Small intestine (tissue), 4 donors: ENCODE data around the gene BTF3L4. TPM values are rescaled to one million over a fixed set of nuclear protein-coding genes. Genes with fewer than 3 reads are reported as not detected.

Source experiments
- polyA plus RNA-seq, 4 donors: library from polyadenylated mRNA; stranded (reverse) in 3 of 4; unstranded in 1 of 4; fragments of 200-250 nt in 3 of 4; fragments of 120-200 nt in 1 of 4; gene quantifications; one replicate each; pipeline versions ENCODE4 v1.2.1 to v1.2.3, GENCODE V29; 2013
- donor health status: healthy with polysubstance abuse.
- donor health status: Bipolar disorder and iron deficiency.
- donor health status: healthy.

The BTF3L4 gene
- polyA plus RNA-seq, 4 donors: 9.2 to 34.7 (median 21.3) TPM

Other genes starting within 250 kb of the BTF3L4 start
- gene NRDC, start 177.6 kb upstream of the BTF3L4 start, polyA plus RNA-seq: 10 to 100 TPM; 55.7 to 90.7 (median 79.3) TPM
- 1 to 10 TPM in 2 of 4 donors, under 1 TPM in 2; 0.22 to 4.6 (median 1.6) TPM for gene RAB3B, start 65.6 kb upstream of the BTF3L4 start, polyA plus RNA-seq
- gene KTI12, start 22.5 kb upstream of the BTF3L4 start, polyA plus RNA-seq: 1 to 10 TPM; 5.1 to 8.0 (median 6.6) TPM
- gene TXNDC12, start 1.1 kb upstream of the BTF3L4 start, polyA plus RNA-seq: 10 to 100 TPM in 3 of 4 donors, 1 to 10 TPM in 1; 8.9 to 49.2 (median 27.5) TPM
- gene ZFYVE9, start 85.8 kb downstream of the BTF3L4 start, polyA plus RNA-seq: 10 to 100 TPM in 1 of 4 donors, 1 to 10 TPM in 3; 3.6 to 14.2 (median 5.0) TPM